ENCODE results near the gene PTBP1. TPM values are rescaled to one million over a fixed set of nuclear protein-coding genes. Genes with fewer than 3 reads are reported as not detected.

The PTBP1 gene
- total and polyA plus RNA-seq, 4 donors, result 72.9 to 147 (median 87.3) TPM

DNA sequence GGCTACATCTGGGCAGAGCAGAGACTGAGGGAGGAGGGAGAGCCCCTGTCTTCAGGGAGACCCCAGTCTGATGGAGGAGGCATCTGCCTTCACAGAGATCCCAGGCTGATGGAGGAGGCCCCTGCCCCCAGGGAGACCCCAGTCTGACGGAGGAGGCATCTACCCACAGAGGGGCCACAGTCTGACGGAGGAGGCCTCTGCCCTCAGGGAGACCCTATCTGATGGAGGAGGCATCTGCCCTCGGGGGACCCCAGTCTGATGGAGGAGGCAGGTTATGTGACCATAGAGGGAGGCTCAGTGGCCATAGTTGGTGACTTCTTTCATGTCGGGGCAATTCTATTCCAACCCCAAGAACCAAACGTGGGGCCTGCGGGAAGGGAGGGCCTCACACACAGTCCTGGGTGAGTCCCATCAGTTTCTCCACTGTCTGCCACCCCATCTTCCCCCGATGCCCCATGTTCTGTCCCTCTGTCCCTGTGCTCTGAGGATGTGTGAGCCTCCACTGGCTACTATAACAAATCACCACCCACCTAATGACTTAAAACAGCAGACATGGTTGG lies 32.0 kb upstream of the PTBP1 start:
- TF ChIP-seq FOXA2 (IDR thresholded peaks at IDR 0.05) (no peak), SP1 (IDR thresholded peaks at IDR 0.05) (no peak), GABPA (IDR thresholded peaks at IDR 0.05 in 1 of 2, conservative IDR thresholded peaks at IDR 0.05 in 1 of 2) (no peak), MAX (IDR thresholded peaks at IDR 0.05) (no peak), FOXA1 (IDR thresholded peaks at IDR 0.05) (no peak)

GRCh38 chr19:768424-768823 lies 28.8 kb upstream of the PTBP1 start:
- TF ChIP-seq YY1 (IDR thresholded peaks at IDR 0.05) (no peak), REST (IDR thresholded peaks at IDR 0.05) (no peak)
- Histone ChIP-seq H3K4me3 (ENCODE audit: low read depth in 1 of 3, low read length in 3 of 3) (no peak overlapping the region), H3K27me3 (ENCODE audit: control insufficient read depth in 4 of 4, insufficient read depth in 4 of 4, low read length in 3 of 4) (no peaks in the 10 kb centered on the region), H3K4me1 (ENCODE audit: control insufficient read depth in 4 of 4, insufficient read depth in 4 of 4, low read length in 3 of 4) (no peaks in the 10 kb centered on the region), H3K36me3 (ENCODE audit: control insufficient read depth in 4 of 4, insufficient read depth in 3 of 4, low read depth in 1 of 4, low read length in 3 of 4) (no peaks in the 10 kb centered on the region), H3K9me3 (ENCODE audit: control insufficient read depth in 4 of 4, low read length in 3 of 4) (no peaks in the 10 kb centered on the region), H3K27ac (ENCODE audit: low read depth in 1 of 2, low read length in 2 of 2) (no peak overlapping the region), H3K9ac (ENCODE audit: low read depth in 1 of 2, low read length in 2 of 2) (no peak overlapping the region)
- WGBS, result 76% methylated on average over 14 of the region's 14 CpGs
- no peak for DNase-seq (ENCODE audit: low spot score)

More for the DNA sequence above, 32.0 kb upstream of the PTBP1 start:
- Histone ChIP-seq H3K9ac (ENCODE audit: low read depth in 1 of 2, low read length in 2 of 2) (no peak overlapping the region), H3K4me1 (ENCODE audit: control insufficient read depth in 4 of 4, insufficient read depth in 4 of 4, low read length in 3 of 4) (no peaks in the 10 kb centered on the region), H3K27ac (ENCODE audit: low read depth in 1 of 2, low read length in 2 of 2) (no peak overlapping the region), H3K4me3 (ENCODE audit: low read depth in 1 of 3, low read length in 3 of 3) (no peak overlapping the region), H3K36me3 (ENCODE audit: control insufficient read depth in 4 of 4, insufficient read depth in 3 of 4, low read depth in 1 of 4, low read length in 3 of 4) (no peaks in the 10 kb centered on the region), H3K27me3 (ENCODE audit: control insufficient read depth in 4 of 4, insufficient read depth in 4 of 4, low read length in 3 of 4) (no peaks in the 10 kb centered on the region), H3K9me3 (ENCODE audit: control insufficient read depth in 4 of 4, low read length in 3 of 4) (no peaks in the 10 kb centered on the region)
- 83% methylated on average over 7 of the region's 7 CpGs for WGBS
- no peak for DNase-seq (ENCODE audit: low spot score)

GRCh38 chr19:769616-770015 lies 27.6 kb upstream of the PTBP1 start:
- Histone ChIP-seq H3K27ac (ENCODE audit: low read depth in 1 of 2, low read length in 2 of 2) (no peak overlapping the region), H3K4me3 (ENCODE audit: low read depth in 1 of 3, low read length in 3 of 3) (no peak overlapping the region), H3K36me3 (ENCODE audit: control insufficient read depth in 4 of 4, insufficient read depth in 3 of 4, low read depth in 1 of 4, low read length in 3 of 4) (no peaks in the 10 kb centered on the region), H3K9me3 (ENCODE audit: control insufficient read depth in 4 of 4, low read length in 3 of 4) (no peaks in the 10 kb centered on the region), H3K9ac (ENCODE audit: low read depth in 1 of 2, low read length in 2 of 2) (no peak overlapping the region), H3K27me3 (ENCODE audit: control insufficient read depth in 4 of 4, insufficient read depth in 4 of 4, low read length in 3 of 4) (no peaks in the 10 kb centered on the region), H3K4me1 (ENCODE audit: control insufficient read depth in 4 of 4, insufficient read depth in 4 of 4, low read length in 3 of 4) (no peaks in the 10 kb centered on the region)
- 78% methylated on average over 6 of the region's 6 CpGs for WGBS
- no peak for DNase-seq (ENCODE audit: low spot score)
- no peak for TF ChIP-seq FOXA1 (IDR thresholded peaks at IDR 0.05)

- Histone ChIP-seq H3K27ac (ENCODE audit: low read depth in 1 of 2, low read length in 2 of 2) (no peak overlapping the region), H3K4me3 (ENCODE audit: low read depth in 1 of 3, low read length in 3 of 3) (no peak overlapping the region), H3K36me3 (ENCODE audit: control insufficient read depth in 4 of 4, insufficient read depth in 3 of 4, low read depth in 1 of 4, low read length in 3 of 4) (no peaks in the 10 kb centered on the region), H3K9me3 (ENCODE audit: control insufficient read depth in 4 of 4, low read length in 3 of 4) (no peaks in the 10 kb centered on the region), H3K9ac (ENCODE audit: low read depth in 1 of 2, low read length in 2 of 2) (no peak overlapping the region), H3K27me3 (ENCODE audit: control insufficient read depth in 4 of 4, insufficient read depth in 4 of 4, low read length in 3 of 4) (no peaks in the 10 kb centered on the region), H3K4me1 (ENCODE audit: control insufficient read depth in 4 of 4, insufficient read depth in 4 of 4, low read length in 3 of 4) (no peaks in the 10 kb centered on the region)
- peak; percentile 53 for DNase-seq (ENCODE audit: low spot score)
- no peak for TF ChIP-seq FOXA2 (IDR thresholded peaks at IDR 0.05)
- no peak for TF ChIP-seq MAX (IDR thresholded peaks at IDR 0.05)
- TF ChIP-seq, protein P1, sequence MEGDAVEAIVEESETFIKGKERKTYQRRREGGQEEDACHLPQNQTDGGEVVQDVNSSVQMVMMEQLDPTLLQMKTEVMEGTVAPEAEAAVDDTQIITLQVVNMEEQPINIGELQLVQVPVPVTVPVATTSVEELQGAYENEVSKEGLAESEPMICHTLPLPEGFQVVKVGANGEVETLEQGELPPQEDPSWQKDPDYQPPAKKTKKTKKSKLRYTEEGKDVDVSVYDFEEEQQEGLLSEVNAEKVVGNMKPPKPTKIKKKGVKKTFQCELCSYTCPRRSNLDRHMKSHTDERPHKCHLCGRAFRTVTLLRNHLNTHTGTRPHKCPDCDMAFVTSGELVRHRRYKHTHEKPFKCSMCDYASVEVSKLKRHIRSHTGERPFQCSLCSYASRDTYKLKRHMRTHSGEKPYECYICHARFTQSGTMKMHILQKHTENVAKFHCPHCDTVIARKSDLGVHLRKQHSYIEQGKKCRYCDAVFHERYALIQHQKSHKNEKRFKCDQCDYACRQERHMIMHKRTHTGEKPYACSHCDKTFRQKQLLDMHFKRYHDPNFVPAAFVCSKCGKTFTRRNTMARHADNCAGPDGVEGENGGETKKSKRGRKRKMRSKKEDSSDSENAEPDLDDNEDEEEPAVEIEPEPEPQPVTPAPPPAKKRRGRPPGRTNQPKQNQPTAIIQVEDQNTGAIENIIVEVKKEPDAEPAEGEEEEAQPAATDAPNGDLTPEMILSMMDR (IDR thresholded peaks at IDR 0.05; ENCODE audit: low read depth, low read length, missing input control), result peak; percentile 24
- TF ChIP-seq RXRA (IDR thresholded peaks at IDR 0.05), result no peak
- TF ChIP-seq JUND (IDR thresholded peaks at IDR 0.05), result no peak
- peak; percentile 28 to 53 for TF ChIP-seq RAD21 (IDR thresholded peaks at IDR 0.05)
- TF ChIP-seq SP1 (IDR thresholded peaks at IDR 0.05), result no peak
- 24% methylated on average over 6 of the region's 6 CpGs for WGBS
Observed at GRCh38 chr19:771332-771785, 25.9 kb upstream of the PTBP1 start.

All from liver (tissue), 9 donors.